Mesendoderm (in vitro differentiated cells): Measurements from ENCODE around the gene SLC11A2. TPM values are rescaled to one million over a fixed set of nuclear protein-coding genes. Genes with fewer than 3 reads are reported as not detected.
"Not testable (repeated sequence)": the region's sequence is repeated elsewhere in the genome, so short reads cannot be mapped to it uniquely, and the experiment has no call there.

Experiments used
- DNase-seq: peaks from one replicate; pipeline ENCODE4 v3.0.0; 2013
- H2AK5ac ChIP-seq: 2 replicates; pipeline ENCODE4 v1.6.1; 2013; ENCODE audit warnings: low read length, inconsistent platforms
- H2BK120ac ChIP-seq: 2 replicates; pipeline ENCODE4 v1.6.1; 2013; ENCODE audit warnings: low read depth, mild to moderate bottlenecking, low read length, moderate library complexity, mixed read lengths
- H2BK15ac ChIP-seq: replicated peaks from 2 replicates; pipeline ENCODE4 v1.6.1; 2013; ENCODE audit warnings: low read depth, mild to moderate bottlenecking, moderate library complexity
- H2BK5ac ChIP-seq: 2 replicates; pipeline ENCODE4 v1.6.1; 2013; ENCODE audit warnings: low read length, inconsistent platforms
- H3K18ac ChIP-seq: 2 replicates; pipeline ENCODE4 v1.6.1; 2013; ENCODE audit warnings: mild to moderate bottlenecking, low read length, mixed read lengths
- H3K23ac ChIP-seq: one replicate; pipeline ENCODE4 v1.6.1; 2013; ENCODE audit warnings: low read length
- H3K27ac ChIP-seq: 2 replicates; pipeline ENCODE4 v1.5.1; 2013; ENCODE audit warnings: low read depth, mild to moderate bottlenecking, inconsistent platforms, low read length, moderate library complexity
- H3K27me3 ChIP-seq: 2 replicates; pipeline ENCODE4 v1.6.1; 2013; ENCODE audit warnings: low read length, control low read depth, mild to moderate bottlenecking, inconsistent platforms; ENCODE audit not compliant: insufficient read depth, poor library complexity
- H3K36me3 ChIP-seq: 2 replicates; pipeline ENCODE4 v1.6.1; 2013; ENCODE audit warnings: low read length, inconsistent platforms; ENCODE audit not compliant: control insufficient read depth, insufficient read depth
- H3K4ac ChIP-seq: one replicate; pipeline ENCODE4 v1.6.1; 2013; ENCODE audit warnings: low read depth, mild to moderate bottlenecking, low read length, moderate library complexity
- H3K4me1 ChIP-seq: 2 replicates; pipeline ENCODE4 v1.6.1; 2013; ENCODE audit warnings: low read depth, low read length, inconsistent platforms; ENCODE audit not compliant: control insufficient read depth
- H3K4me2 ChIP-seq: 2 replicates; pipeline ENCODE4 v1.6.1; 2013; ENCODE audit warnings: low read length
- H3K4me3 ChIP-seq: 2 replicates; pipeline ENCODE4 v1.5.1; 2013; ENCODE audit warnings: mild to moderate bottlenecking, low read length
- H3K56ac ChIP-seq: one replicate; pipeline ENCODE4 v1.6.1; 2013; ENCODE audit warnings: low read length
- H3K79me1 ChIP-seq: 2 replicates; pipeline ENCODE4 v1.6.1; 2013; ENCODE audit warnings: low read length, inconsistent platforms
- H3K79me2 ChIP-seq: 2 replicates; pipeline ENCODE4 v1.6.1; 2013; ENCODE audit warnings: mild to moderate bottlenecking, low read length; ENCODE audit not compliant: control insufficient read depth, insufficient read depth
- H3K9ac ChIP-seq: 2 replicates; pipeline ENCODE4 v1.6.1; 2013; ENCODE audit warnings: low read length, inconsistent platforms
- H4K5ac ChIP-seq: one replicate; pipeline ENCODE4 v1.6.1; 2013; ENCODE audit warnings: low read length
- H4K8ac ChIP-seq: one replicate; pipeline ENCODE4 v1.6.1; 2013; ENCODE audit warnings: low read depth, mild to moderate bottlenecking, control low read depth, low read length, moderate library complexity
- WGBS: extraction: QIAGEN DNeasy Blood & Tissue Kit; methylation state at CpG from one replicate; pipeline ENCODE4 v1.1.7; 2013; ENCODE audit warnings: low lambda C conversion rate, missing lambda C conversion rate; ENCODE audit not compliant: insufficient coverage; ENCODE audit errors: extremely low coverage; 5-methylcytosine and 5-hydroxymethylcytosine counted together
- small RNA-seq: library from polyadenylated mRNA; stranded (forward); fragments of <200 nt; extraction: miRNeasy Mini kit (QIAGEN cat#:217004); gene quantifications from one replicate; pipeline ENCODE3, GENCODE V24; 2013; ENCODE audit not compliant: insufficient read depth

Gene SLC11A2

GRCh38 chr12:50930477-50930876, 95.7 kb downstream of the SLC11A2 start:
- not testable (repeated sequence) for H3K9ac ChIP-seq, H3K4me3 ChIP-seq, H3K27me3 ChIP-seq, H3K4me1 ChIP-seq, H3K4me2 ChIP-seq, H3K56ac ChIP-seq, DNase-seq, H2AK5ac ChIP-seq, H3K27ac ChIP-seq, H3K4ac ChIP-seq, H4K5ac ChIP-seq, H2BK15ac ChIP-seq, H3K79me1 ChIP-seq, H2BK5ac ChIP-seq, H3K36me3 ChIP-seq, H3K23ac ChIP-seq, H2BK120ac ChIP-seq, H4K8ac ChIP-seq, H3K18ac ChIP-seq, H3K79me2 ChIP-seq
- no CpG with 5 or more reads among the region's 12 CpGs for WGBS

GRCh38 chr12:50929831-50930230, 96.4 kb downstream of the SLC11A2 start:
- no peak overlapping the region for H2BK5ac ChIP-seq
- H3K4ac ChIP-seq: no peak overlapping the region
- no CpG with 5 or more reads among the region's 3 CpGs for WGBS
- H3K56ac ChIP-seq: no peak overlapping the region
- H4K5ac ChIP-seq: no peak overlapping the region
- no peaks in the 10 kb centered on the region for H3K27me3 ChIP-seq
- H2BK120ac ChIP-seq: no peak overlapping the region
- H3K79me1 ChIP-seq: no peaks in the 10 kb centered on the region
- DNase-seq: no peak
- H3K36me3 ChIP-seq: no peaks in the 10 kb centered on the region
- no peaks in the 10 kb centered on the region for H3K79me2 ChIP-seq
- H3K4me1 ChIP-seq: peaks cover 1% of the 10 kb centered on the region
- H4K8ac ChIP-seq: no peak overlapping the region
- H3K4me2 ChIP-seq: no peak overlapping the region
- no peak overlapping the region for H3K18ac ChIP-seq
- no peak overlapping the region for H3K9ac ChIP-seq
- no peak overlapping the region for H3K27ac ChIP-seq
- no peak overlapping the region for H3K23ac ChIP-seq
- H3K4me3 ChIP-seq: no peak overlapping the region
- H2BK15ac ChIP-seq: no peak overlapping the region
- no peak overlapping the region for H2AK5ac ChIP-seq

Small RNA genes lying within 50 kb of the gene (small RNA-seq; reads per million reads assigned to genes)
- not detected for gene AC008121.1
- gene RF00019: not detected
- not detected for gene RNU6-1273P
- not detected for gene RNU6-87P
